GM20431 (cell line): ENCODE data around the gene THUMPD2.
"Not testable (repeated sequence)": the region's sequence is repeated elsewhere in the genome, so short reads cannot be mapped to it uniquely, and the experiment has no call there.

Source experiments
- in situ Hi-C: fragments of 300-500 bp; cut with MseI, MboI; formaldehyde crosslinking; loops from one replicate; pipeline ENCODE4 v1.15.0; 2020; ENCODE audit warnings: low sequenced_read_pairs; ENCODE audit not compliant: unreplicated experiment

THUMPD2 gene

DNA sequence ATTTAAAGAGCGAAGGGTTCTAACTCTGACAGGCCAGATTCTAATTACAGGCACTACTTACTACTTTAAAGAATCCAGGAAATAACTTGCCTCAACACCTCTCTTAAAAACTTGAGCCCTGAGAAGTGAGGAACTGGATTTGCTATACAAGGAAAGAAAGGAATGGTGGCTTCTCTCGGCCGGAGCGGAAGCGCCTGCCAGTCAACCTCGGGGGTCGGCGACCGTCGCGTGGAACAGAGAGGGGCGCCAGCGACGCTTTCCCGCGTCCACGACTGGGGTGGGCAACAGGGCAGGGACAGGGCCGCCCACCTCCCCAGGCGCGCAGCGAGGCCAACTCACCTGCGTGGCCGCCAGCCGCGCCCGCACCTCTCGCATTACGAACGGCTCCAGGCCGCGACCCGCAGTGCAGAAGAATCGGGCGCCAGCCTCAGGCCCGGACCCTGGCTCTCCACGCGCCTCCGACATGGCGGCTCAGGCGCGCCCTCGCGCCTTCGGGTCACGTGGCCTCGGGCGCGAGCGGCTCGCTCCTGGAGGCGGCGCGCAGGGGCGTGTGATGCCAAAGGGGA, at the start of gene THUMPD2:
THUMPD2 (minus strand) TSS at position 484 of the 566 bp plus-strand sequence; CDS start at position 465, 19 bp downstream.
- in situ Hi-C loops: no loop called here

DNA sequence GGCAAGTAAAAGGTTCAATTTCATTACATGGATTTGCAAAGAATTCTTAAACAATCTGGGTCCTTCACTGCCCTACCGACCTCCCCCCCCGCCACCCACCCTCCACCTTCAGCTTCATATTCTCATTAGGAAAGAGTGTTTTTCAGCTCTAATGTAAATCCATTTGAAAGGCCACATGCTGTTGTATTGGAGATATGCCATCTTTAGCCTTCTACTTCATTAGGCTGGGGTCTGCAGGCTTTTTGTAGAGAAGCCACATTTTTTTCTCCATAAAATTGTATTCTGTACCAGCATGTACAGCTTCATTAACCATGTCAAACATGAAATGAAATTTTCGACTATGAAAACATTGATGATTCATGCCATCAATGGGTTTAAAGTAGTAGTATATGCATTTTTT, 42.8 kb upstream of the THUMPD2 start:
- in situ Hi-C loops: no loop called here

DNA sequence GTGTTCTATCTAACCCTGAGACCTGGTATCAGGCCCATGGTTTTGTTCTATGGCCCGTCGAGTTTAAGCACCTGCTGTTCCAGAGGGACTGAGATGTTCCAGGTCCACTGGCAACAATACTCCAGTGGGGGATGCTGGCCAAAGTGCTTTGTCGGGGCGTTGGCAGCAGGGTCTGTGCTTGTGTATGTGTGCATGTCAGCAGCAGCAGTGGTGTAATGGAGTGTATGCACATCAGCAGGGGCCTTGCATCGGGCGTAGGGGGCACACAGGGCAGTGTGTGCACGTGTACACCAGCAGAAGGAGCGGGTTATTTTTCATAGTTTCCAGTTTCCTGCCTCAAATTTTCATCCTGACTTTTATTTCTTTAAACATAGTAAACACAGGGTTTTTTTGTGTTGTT, 37.8 kb upstream of the THUMPD2 start:
- in situ Hi-C loops: no loop called here

GRCh38 chr2:39816428-39816827, 37.4 kb upstream of the THUMPD2 start:
- in situ Hi-C loops: no loop called here

DNA sequence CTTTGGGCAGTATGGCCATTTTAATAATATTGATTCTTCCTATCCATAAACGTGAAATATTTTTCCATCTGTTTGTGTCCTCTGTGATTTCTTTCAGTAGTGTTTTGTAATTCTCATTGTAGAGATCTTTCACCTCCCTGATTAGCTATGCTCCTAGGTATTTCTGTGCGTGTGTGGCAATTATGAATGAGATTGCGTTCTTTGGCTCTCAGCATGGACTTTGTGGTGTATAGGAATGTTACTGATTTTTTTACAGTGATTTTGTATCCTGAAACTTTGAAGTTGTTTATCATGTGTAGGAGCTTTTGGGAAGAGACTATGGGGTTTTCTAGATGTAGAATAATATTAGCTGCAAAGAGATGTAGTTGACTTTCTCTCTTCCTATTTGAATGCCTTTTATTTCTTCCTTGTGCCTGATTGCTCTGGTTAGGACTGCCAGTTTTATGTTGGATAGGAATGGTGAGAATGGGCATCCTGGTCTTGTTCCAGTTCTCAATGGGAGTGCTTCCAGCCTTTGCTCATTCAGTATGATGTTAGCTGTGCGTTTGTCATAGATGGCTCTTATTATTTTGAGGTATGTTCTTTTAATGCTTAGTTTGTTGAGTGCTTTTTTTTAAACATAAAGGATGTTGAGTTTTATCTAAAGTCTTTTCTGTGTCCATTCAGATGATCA, 27.0 kb upstream of the THUMPD2 start:
- in situ Hi-C loops: no loop called here

- in situ Hi-C loops: no loop called here
Observed at GRCh38 chr2:39803839-39804238, 24.8 kb upstream of the THUMPD2 start.

DNA sequence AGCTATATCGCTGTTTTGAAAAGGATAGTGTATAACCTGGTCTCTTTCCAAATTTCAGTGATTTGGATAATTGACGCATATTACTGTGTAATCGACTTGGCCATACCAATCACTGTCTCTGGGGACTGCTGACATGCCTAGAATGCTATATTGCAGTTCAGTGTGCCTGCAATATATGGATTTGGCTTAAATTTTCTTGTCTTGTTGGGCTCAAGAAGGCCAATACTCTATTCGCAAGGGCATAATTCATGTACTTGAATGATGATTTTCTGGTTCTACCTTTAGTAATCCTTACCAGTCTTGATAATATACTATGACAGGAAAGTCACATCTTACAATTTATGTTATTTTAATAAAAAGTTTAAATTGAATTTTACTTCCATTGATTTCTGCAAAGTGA, 21.7 kb upstream of the THUMPD2 start:
- in situ Hi-C loops: no loop called here

DNA sequence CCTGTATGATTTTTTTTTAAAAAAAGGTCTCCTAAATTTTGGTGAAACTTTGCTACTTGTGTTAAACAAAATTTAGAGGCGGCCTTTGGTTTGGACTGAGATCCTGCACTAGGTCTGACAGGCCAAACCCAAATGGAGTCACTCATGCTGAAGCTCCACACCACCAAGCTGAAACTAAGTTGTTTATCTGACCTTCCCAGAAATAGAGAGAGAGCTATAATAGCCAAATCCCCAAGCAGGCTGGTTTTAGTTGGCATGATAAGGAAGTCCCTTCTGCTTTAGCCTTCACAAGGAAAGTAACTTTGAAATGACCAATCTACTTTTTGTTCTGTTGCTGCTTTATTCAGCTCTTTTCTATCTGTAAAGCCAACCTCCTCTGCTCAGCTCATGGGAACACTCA, 17.1 kb upstream of the THUMPD2 start:
- in situ Hi-C loops: no loop called here

DNA sequence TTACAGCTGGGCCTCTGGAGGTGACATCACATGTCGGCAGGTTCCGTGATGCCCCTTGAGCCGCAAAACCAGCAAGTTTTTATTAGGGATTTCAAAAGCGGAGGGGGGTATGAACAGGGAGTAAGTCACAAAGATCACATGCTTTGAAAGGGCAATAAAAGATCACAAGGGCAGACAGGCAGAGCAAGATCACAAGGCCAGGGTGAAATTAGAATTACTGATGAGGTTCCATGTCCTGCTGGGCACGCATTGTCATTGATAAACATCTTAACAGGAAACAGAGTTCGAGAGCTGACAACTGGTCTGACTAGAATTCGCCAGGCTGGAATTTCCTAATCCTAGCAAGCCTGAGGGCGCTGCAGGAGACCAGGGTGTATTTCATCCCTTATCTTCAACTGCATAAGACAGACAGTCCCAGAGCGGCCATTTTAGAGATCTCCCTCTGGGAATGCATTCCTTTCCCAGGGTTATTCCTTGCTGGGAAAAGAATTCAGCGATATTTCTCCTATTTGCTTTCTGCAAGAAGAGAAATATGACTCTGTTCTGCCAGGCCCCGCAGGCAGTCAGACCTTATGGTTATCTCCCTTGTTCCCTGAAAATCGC, 11.3 kb upstream of the THUMPD2 start:
- in situ Hi-C loops: not testable (repeated sequence)

GRCh38 chr2:39787950-39788349, 8.9 kb upstream of the THUMPD2 start:
- in situ Hi-C loops: no loop called here

- in situ Hi-C loops: no loop called here
Observed at GRCh38 chr2:39786761-39787522, 7.9 kb upstream of the THUMPD2 start.

DNA sequence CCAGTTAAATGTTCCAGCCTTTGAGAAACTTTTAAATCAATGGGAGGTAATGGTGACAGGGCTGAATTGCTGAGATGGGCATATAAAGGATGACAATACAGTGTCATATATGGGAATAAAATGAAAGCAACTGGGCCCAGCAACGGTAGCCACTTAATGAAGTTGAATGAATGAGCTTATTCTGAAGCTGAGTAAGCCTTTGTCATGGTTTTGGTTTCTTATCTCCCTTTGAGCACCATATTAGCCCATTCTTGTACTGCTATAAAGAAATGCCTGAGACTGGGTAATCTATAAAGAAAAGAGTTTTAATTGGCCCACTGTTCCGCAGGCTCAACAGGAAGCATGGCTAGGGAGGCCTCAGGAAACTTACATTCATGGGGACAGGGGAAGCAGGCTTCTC, 3.5 kb upstream of the THUMPD2 start:
- in situ Hi-C loops: no loop called here

- in situ Hi-C loops: no loop called here
Observed at GRCh38 chr2:39781697-39782096, 2.6 kb upstream of the THUMPD2 start.

DNA sequence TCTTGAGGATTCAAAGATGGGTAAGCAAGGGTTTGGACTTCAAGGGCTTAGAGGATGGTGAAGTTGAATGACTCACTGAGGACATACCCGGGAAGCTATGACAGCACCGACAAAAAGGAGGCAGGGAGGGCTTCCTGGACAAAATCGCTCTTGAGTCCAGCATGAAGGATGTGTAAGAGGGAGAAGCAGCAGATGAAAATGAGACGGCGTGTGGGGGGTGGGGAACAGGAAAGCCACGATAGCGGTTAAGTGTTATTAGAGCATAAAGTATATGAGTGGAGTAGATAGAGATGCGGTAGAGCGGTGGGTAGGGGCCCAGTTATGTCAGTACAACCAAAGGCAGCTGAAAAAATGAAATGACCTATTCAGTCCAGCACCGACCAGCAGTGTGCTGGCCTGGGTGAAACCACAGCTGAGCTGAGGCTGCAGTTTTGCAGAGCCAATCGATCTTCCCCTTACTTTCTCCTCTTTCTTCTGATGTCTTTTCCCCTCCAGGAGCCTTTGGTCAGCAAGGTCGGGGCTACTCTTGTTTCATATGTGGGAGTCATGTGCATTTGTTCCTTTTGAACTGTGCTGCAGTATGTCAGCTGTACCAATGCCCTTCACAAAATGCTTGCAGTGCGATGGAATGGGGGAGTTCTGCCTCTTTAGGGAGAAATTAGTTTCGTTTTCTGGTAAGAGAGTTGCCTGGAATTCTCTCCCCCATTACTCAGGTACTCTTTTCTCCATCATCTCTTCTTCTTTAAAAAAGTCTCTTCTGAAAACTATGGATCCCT, 2.0 kb upstream of the THUMPD2 start:
- in situ Hi-C loops: no loop called here

DNA sequence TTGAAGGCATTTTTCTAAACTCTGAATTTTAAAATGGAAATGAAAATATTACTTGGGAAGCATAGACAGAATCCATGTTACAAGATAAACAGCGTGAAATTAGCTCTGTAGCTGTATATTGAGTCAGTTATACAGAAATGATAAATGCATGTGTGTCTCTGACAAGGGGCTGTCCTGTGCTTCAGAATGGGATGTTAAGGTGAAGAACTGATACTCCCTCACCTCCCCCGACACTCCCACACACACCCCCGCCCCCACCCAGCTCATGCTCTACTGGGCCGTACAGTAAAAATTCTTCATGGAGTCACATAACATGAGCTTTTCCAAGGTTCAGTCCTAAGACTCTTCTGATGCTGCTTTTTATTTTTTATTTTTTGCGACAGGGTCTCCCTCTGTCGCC, 869 bp upstream of the THUMPD2 start:
- in situ Hi-C loops: no loop called here

- in situ Hi-C loops: no loop called here
Observed at GRCh38 chr2:39779341-39779851, 338 bp upstream of the THUMPD2 start.

DNA sequence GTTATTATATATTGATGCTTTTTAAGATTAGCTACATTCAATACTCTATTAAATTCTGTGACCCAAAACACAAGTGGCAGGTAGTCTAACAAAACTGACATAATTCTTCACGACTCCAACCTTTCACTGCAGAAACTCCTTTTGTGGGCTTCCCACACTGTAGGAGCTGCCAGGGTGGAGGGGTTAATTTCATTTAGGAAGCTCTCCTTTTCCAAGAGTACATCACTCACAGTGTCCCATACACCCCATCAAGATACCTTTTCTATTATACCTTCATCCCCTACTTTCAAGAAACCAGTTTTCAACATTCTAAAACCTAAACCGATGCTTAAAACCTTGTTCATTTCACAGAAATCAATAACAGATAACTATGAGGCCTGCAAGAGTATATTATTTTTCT, 825 bp downstream of the THUMPD2 start:
- in situ Hi-C loops: no loop called here

DNA sequence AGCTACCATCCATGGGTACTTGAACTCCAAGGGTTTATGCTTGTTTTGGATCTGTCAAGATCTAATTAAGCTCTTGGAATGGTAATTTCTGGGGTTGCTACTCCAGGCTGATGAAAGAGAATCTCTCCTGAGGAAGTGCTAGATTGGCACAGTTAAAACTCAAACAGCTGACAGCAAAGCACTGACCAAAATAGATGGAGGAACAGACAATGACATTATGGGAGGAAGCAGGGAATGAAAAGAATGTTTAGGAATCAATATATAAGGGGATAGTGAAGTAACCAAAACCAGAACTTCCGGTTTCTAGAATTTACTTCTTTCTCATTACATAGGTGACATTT, 6.3 kb downstream of the THUMPD2 start:
- in situ Hi-C loops: no loop called here

DNA sequence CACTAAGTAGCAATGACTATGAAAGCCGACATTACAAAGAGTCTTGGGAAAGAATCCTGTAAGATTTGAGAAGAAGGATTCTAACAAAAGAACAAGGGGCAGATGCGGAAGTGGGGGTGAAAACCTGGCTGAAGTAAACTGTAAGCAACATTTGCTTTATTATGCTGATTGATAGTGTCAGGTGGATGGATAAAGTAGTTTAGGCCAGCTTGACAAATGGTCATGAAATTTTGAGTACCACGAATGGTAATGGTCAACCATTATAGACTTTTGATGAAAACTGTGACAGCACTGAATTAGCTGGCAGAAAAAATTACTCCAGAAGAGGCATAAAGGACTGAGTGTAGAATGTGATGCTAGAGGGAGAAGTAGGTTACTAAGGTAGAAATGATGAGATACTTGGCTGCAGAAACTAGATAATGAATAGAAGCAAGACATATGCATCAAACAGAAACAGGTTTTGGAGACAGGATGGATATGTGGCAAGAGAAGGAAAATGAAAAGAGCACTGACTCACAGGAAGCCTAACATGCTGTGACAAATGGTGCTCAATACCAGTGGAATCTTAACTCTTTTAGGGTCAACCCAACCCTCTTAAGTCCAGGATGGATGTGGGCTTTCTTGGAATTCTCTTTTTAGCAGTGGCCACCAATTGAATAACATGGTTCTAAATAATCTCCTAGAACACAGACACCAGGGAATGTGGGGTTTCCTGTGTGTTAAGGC, 6.8 kb downstream of the THUMPD2 start:
- in situ Hi-C loops: no loop called here

DNA sequence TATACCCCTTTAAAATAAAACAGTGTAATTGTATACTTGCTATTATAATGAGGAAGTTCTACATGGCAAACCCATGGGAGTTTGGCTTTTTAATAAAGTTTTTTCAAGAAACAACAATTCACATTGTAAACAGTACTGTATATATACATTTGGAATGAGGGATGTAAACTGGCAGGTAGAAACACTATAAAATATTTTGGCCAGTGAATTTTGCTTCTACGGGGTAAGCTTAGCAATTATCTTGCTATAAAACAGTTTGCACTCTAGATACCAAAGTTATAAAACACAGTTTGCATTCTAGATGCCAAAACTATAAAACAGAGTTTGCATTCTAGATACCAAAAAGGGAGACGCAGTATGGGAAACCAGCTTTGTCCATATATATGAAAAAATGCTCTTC, 16.6 kb downstream of the THUMPD2 start:
- in situ Hi-C loops: no loop called here
